Naive thymus-derived CD8-positive, alpha-beta T cell (primary cell): ENCODE measurements around the gene NPIPA1. TPM values are rescaled to one million over a fixed set of nuclear protein-coding genes. Genes with fewer than 3 reads are reported as not detected.
"Not testable (repeated sequence)": the region's sequence is repeated elsewhere in the genome, so short reads cannot be mapped to it uniquely, and the experiment has no call there.

Experiments used
- ATAC-seq, 2 donors: fragments of 150-1000 bp; cut with Tn5 transposase in 1 of 2; sonication (Bioruptor Pico), chemical (Tn5 transposase) in 1 of 2; 1 replicate in 1 of 2; 2 replicates in 1 of 2; pipeline ENCODE4 v1.10.0; 2021; ENCODE audit warnings: mild to moderate bottlenecking in 2 of 2, moderate library complexity in 2 of 2
- POLR2A ChIA-PET: fragments of 350-600 bp; sonication (Branson Sonifier 250); formaldehyde crosslinking; loops from one replicate; lab custom pipeline; 2021; ENCODE audit warnings: antibody characterized with exemption; lab: Charles Lee
- DNase-seq, 10 donors: peaks; one replicate each; pipeline versions ENCODE4 v3.0.0 to v3.0.0-alpha.2; 2020 to 2022
- H3K27ac Mint-ChIP-seq, 10 donors: one replicate each; pipeline ENCODE4 v1.8.0; 2020 to 2022; ENCODE audit warnings: mild to moderate bottlenecking in 10 of 10, mixed read lengths in 10 of 10, moderate library complexity in 4 of 10, inconsistent platforms in 1 of 10
- H3K27me3 Mint-ChIP-seq, 5 donors: one replicate each; pipeline ENCODE4 v1.8.0; 2021 to 2022; ENCODE audit warnings: mixed read lengths in 5 of 5
- H3K36me3 Mint-ChIP-seq, 3 donors: one replicate each; pipeline ENCODE4 v1.8.0; 2020 to 2022; ENCODE audit warnings: mixed read lengths in 3 of 3, mild to moderate bottlenecking in 2 of 3, inconsistent platforms in 1 of 3
- H3K4me1 Mint-ChIP-seq, 4 donors: one replicate each; pipeline ENCODE4 v1.8.0; 2021 to 2022; ENCODE audit warnings: mixed read lengths in 4 of 4
- H3K4me3 Mint-ChIP-seq, 10 donors: one replicate each; pipeline ENCODE4 v1.8.0; 2020 to 2022; ENCODE audit warnings: mild to moderate bottlenecking in 10 of 10, mixed read lengths in 10 of 10, moderate library complexity in 6 of 10, inconsistent platforms in 1 of 10
- H3K9me3 Mint-ChIP-seq, 9 donors: one replicate each; pipeline ENCODE4 v1.8.0; 2020 to 2022; ENCODE audit warnings: mixed read lengths in 9 of 9, mild to moderate bottlenecking in 3 of 9, inconsistent platforms in 1 of 9, moderate library complexity in 1 of 9
- polyA plus RNA-seq, 3 donors: library from polyadenylated mRNA; unstranded; fragments of 300-500 nt; fragmentation: Illumina TruSeq; gene quantifications; one replicate each; pipeline ENCODE4 v1.2.3, GENCODE V29; 2021
- total RNA-seq, 8 experiments: library from RNA in 2 of 8; stranded (reverse) in 2 of 8; gene quantifications; one replicate each; pipeline ENCODE4 v1.2.3 and lab custom pipeline; 2021 to 2026

The NPIPA1 gene
- total and polyA plus RNA-seq, 5 experiments from 2014 or later, result 0.52 to 180 (median 6.2) TPM

DNA sequence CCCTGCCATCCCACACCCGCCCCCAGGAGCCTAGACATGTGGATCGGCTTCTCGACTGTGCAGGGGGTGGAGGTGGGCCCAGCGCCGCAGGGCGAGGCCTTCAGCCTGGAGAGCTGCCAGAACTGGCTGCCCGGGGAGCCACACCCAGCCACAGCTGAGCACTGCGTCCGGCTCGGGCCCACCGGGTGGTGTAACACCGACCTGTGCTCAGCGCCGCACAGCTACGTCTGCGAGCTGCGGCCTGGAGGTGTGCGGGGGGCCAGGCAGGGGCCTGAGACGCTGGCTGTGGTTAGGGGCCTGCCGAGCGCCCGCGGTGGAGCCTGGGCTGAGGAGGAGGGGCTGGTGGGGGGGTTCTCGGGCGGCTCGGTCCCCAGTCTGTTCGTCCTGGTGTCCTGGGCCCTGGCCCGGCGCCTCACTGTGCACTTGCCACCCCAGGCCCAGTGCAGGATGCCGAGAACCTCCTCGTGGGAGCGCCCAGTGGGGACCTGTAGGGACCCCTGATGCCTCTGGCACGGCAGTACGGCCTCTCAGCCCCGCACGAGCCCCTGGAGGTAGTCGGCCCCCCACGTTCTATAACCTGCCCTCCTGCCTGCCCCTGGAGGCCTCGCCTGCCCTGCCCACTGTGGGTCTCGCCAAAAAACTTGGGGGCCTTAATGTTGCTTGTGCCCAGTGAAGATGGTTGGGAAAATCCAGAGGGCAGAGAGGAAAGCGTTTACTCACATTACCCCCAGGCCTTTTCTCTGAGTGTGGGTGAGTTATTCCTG lies 17.2 kb upstream of the NPIPA1 start:
- H3K4me3 Mint-ChIP-seq, H3K9me3 Mint-ChIP-seq, H3K36me3 Mint-ChIP-seq, H3K27me3 Mint-ChIP-seq, POLR2A ChIA-PET, H3K27ac Mint-ChIP-seq, H3K4me1 Mint-ChIP-seq, ATAC-seq: not testable (repeated sequence)
- peak in 1 of 10 donors; percentile 34 for DNase-seq

- H3K27me3 Mint-ChIP-seq, POLR2A ChIA-PET, DNase-seq, ATAC-seq, H3K4me3 Mint-ChIP-seq, H3K4me1 Mint-ChIP-seq, H3K9me3 Mint-ChIP-seq, H3K27ac Mint-ChIP-seq, H3K36me3 Mint-ChIP-seq: not testable (repeated sequence)
Observed at GRCh38 chr16:14922285-14922684, 15.0 kb upstream of the NPIPA1 start.

DNA sequence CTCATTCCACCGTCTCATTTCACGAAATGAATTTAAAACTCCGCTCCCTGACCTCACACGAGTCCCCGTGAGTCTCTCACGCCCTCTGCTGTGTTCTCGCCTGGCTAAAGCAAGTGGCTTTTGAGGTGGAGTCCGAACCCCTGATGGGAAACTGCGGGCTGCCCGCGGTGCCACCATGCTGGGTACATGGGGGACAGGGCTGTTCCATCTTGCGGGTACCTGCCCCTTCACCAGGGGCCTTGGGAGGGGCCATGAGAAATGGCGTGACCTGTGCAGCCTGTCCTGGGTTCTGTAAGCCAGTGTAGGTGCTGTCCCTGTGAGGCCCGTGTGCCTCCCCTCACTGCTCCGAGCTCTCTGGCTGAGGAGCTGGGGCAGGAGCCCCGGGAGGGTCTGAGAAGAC lies 14.3 kb upstream of the NPIPA1 start:
- DNase-seq, H3K4me1 Mint-ChIP-seq, H3K27me3 Mint-ChIP-seq, H3K9me3 Mint-ChIP-seq, H3K36me3 Mint-ChIP-seq, H3K4me3 Mint-ChIP-seq, ATAC-seq, POLR2A ChIA-PET, H3K27ac Mint-ChIP-seq: not testable (repeated sequence)

- not testable (repeated sequence) for H3K4me1 Mint-ChIP-seq
Observed at GRCh38 chr16:14923394-14924088, 13.7 kb upstream of the NPIPA1 start.

DNA sequence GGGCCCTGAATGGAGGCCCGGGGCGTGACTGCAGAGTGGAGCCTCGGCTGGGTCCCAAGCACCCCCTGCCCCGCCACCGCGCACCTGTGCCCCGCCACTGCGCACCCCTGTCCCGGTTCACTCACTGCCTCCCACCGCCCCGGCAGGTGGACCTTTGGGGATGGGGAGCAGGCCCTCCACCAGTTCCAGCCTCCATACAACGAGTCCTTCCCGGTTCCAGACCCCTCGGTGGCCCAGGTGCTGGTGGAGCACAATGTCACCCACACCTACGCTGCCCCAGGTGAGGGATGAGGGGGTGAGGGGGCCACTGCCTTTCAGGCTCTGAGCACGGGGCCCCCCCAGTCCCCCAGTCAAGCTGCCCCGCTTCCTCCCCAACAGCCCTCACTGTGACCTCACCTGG lies 12.9 kb upstream of the NPIPA1 start:
- POLR2A ChIA-PET, H3K9me3 Mint-ChIP-seq, H3K4me3 Mint-ChIP-seq, H3K27ac Mint-ChIP-seq, H3K27me3 Mint-ChIP-seq, ATAC-seq, H3K36me3 Mint-ChIP-seq, DNase-seq, H3K4me1 Mint-ChIP-seq: not testable (repeated sequence)

More at GRCh38 chr16:14923394-14924088, 13.7 kb upstream of the NPIPA1 start:
- H3K4me3 Mint-ChIP-seq, H3K36me3 Mint-ChIP-seq, H3K27me3 Mint-ChIP-seq, H3K27ac Mint-ChIP-seq, DNase-seq, H3K9me3 Mint-ChIP-seq, POLR2A ChIA-PET, ATAC-seq: not testable (repeated sequence)

GRCh38 chr16:14924982-14925381 lies 12.3 kb upstream of the NPIPA1 start:
- H3K36me3 Mint-ChIP-seq, H3K27me3 Mint-ChIP-seq, ATAC-seq, DNase-seq, H3K4me1 Mint-ChIP-seq, H3K27ac Mint-ChIP-seq, POLR2A ChIA-PET, H3K9me3 Mint-ChIP-seq, H3K4me3 Mint-ChIP-seq: not testable (repeated sequence)

DNA sequence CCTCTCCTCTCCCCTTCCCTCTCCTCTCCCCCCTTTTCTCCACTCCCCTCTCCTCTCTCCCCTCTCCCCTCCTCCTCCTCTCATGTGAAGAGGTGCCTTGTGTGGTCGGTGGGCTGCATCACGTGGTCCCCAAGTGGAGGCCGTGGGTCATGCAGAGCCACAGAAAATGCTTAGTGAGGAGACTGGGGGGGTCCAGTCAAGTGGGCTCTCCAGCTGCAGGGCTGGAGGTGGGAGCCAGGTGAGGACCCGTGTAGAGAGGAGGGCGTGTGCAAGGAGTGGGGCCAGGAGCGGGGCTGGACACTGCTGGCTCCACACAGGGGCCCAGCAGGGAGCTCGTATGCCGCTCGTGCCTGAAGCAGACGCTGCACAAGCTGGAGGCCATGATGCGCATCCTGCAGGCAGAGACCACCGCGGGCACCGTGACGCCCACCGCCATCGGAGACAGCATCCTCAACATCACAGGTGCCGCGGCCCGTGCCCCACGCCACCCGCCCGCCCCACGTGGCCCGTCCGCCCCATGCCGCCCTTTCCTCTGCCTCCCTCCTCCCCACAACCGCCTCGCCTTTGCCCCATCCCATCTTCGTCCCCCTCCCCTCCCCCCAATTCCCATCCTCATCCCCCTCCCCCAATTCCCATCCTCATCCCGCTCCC lies 9.1 kb upstream of the NPIPA1 start:
- POLR2A ChIA-PET, ATAC-seq, H3K27me3 Mint-ChIP-seq, H3K9me3 Mint-ChIP-seq, H3K4me1 Mint-ChIP-seq, H3K36me3 Mint-ChIP-seq: not testable (repeated sequence)
- Mint-ChIP-seq H3K4me3 (peak overlapping the region in 1 of 10 donors; percentile 12), H3K27ac (peak overlapping the region in 7 of 10 donors; percentile 28 to 86 (median 77))
- DNase-seq, result peak in 2 of 10 donors; percentile 0 to 55

GRCh38 chr16:14929176-14929575 lies 8.1 kb upstream of the NPIPA1 start:
- H3K9me3 Mint-ChIP-seq, H3K4me3 Mint-ChIP-seq, H3K36me3 Mint-ChIP-seq, H3K27me3 Mint-ChIP-seq, H3K4me1 Mint-ChIP-seq, H3K27ac Mint-ChIP-seq, POLR2A ChIA-PET, DNase-seq, ATAC-seq: not testable (repeated sequence)

- DNase-seq, POLR2A ChIA-PET, H3K36me3 Mint-ChIP-seq, H3K4me1 Mint-ChIP-seq, ATAC-seq, H3K27me3 Mint-ChIP-seq, H3K27ac Mint-ChIP-seq, H3K9me3 Mint-ChIP-seq, H3K4me3 Mint-ChIP-seq: not testable (repeated sequence)
Observed at GRCh38 chr16:14930246-14930645, 7.0 kb upstream of the NPIPA1 start.

- H3K4me1 Mint-ChIP-seq, H3K4me3 Mint-ChIP-seq, ATAC-seq, H3K27ac Mint-ChIP-seq, H3K27me3 Mint-ChIP-seq, H3K36me3 Mint-ChIP-seq, H3K9me3 Mint-ChIP-seq, POLR2A ChIA-PET: not testable (repeated sequence)
- DNase-seq, result peak in 1 of 10 donors; percentile 8
Observed at GRCh38 chr16:14930971-14931370, 6.3 kb upstream of the NPIPA1 start.

DNA sequence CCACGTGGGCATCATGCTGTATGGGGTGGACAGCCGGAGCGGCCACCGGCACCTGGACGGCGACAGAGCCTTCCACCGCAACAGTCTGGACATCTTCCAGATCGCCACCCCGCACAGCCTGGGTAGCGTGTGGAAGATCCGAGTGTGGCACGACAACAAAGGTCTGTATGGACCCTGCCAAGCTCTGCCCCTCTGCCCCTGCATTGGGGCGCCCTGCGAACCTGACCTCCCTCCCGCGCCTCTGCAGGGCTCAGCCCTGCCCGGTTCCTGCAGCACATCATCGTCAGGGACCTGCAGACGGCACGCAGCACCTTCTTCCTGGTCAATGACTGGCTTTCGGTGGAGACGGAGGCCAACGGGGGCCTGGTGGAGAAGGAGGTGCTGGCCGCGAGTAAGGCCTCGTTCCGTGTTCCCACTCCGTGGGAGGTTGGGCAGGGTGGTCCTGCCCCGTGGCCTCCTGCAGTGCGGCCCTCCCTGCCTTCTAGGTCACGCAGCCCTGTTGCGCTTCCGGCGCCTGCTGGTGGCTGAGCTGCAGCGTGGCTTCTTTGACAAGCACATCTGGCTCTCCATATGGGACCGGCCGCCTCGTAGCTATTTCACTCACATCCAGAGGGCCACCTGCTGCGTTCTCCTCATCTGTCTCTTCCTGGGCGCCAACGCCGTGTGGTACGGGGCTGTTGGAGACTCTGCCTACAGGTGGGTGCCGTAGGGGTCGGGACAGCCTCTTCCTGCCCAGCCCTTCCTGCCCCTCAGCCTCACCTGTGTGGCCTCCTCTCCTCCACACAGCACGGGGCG lies 4.5 kb upstream of the NPIPA1 start:
- H3K27me3 Mint-ChIP-seq, H3K27ac Mint-ChIP-seq, H3K9me3 Mint-ChIP-seq, ATAC-seq, H3K4me3 Mint-ChIP-seq, H3K36me3 Mint-ChIP-seq, POLR2A ChIA-PET, H3K4me1 Mint-ChIP-seq: not testable (repeated sequence)
- DNase-seq, result peak in 1 of 10 donors; percentile 16

GRCh38 chr16:14937994-14938393 lies 751 bp downstream of the NPIPA1 start:
- DNase-seq, H3K36me3 Mint-ChIP-seq, H3K27ac Mint-ChIP-seq, H3K4me1 Mint-ChIP-seq, H3K4me3 Mint-ChIP-seq, H3K27me3 Mint-ChIP-seq, POLR2A ChIA-PET, H3K9me3 Mint-ChIP-seq, ATAC-seq: not testable (repeated sequence)

GRCh38 chr16:14942686-14943085 lies 5.4 kb downstream of the NPIPA1 start:
- POLR2A ChIA-PET, H3K27ac Mint-ChIP-seq: not testable (repeated sequence)

More at GRCh38 chr16:14942686-14943085, 5.4 kb downstream of the NPIPA1 start:
- not testable (repeated sequence) for H3K27me3 Mint-ChIP-seq, ATAC-seq, H3K4me1 Mint-ChIP-seq, H3K36me3 Mint-ChIP-seq, H3K4me3 Mint-ChIP-seq, H3K9me3 Mint-ChIP-seq
- peak in 2 of 10 donors; percentile 26 to 48 for DNase-seq
